Smooth muscle cell of the coronary artery (primary cell): ENCODE results near the gene SH2D1B. TPM values are rescaled to one million over a fixed set of nuclear protein-coding genes. Genes with fewer than 3 reads are reported as not detected.

Experiments
- total RNA-seq: library from RNA; depleted of rRNA; stranded (reverse); fragments of >200 nt; gene quantifications from 2 replicates; pipeline ENCODE4 v1.2.3, GENCODE V29; 2014; ENCODE audit warnings: low replicate concordance

SH2D1B gene, protein sequence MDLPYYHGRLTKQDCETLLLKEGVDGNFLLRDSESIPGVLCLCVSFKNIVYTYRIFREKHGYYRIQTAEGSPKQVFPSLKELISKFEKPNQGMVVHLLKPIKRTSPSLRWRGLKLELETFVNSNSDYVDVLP
- not detected in 2 replicates for total RNA-seq

DNA sequence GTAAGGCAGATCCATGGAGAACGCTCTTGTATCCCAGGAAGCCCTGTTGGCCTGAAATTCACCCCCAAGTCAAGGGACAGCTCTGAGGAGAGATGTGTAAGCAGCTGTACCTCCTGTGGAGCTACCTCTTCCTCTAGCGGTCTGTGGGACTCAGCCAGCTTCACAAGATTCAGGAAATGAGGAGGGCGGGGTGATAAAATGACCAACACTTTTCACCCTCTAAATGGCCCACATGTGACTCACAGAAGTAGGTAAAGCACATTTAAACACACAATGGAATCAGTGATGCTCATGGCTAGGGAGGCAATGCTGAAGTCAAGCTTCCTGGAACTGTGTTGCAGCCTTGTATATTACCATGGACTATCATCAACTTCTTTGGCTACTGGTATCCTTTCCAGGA lies at the start of gene SH2D1B:
TSS of gene SH2D1B (minus strand) at position 135 of the 400 bp plus-strand sequence. CDS start at position 15, 120 bp downstream.

DNA sequence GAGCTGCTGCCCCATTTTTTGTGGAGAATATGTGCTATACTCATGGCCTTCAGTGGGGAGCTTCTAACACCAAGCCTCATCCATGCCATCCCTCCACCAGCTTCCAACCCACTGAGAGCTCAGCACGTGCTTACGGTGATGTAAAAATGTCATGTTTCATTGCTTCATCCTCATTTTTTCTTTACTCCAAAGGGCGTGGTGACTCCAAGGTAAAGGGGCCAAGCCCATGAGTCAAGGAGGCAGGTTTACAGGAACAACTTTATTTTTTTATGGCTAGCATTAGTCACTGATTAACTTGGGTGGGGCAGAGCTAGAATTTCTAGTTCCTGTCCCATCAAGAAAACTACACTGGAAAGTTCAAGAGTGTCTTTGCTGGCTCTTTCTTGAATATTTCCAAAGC lies 30.6 kb downstream of the SH2D1B start, which contains the start of gene C1orf226:
TSS of gene C1orf226 (plus strand) at position 346 of the 400 bp plus-strand sequence. CDS start 174 bp downstream, outside the sequence.

DNA sequence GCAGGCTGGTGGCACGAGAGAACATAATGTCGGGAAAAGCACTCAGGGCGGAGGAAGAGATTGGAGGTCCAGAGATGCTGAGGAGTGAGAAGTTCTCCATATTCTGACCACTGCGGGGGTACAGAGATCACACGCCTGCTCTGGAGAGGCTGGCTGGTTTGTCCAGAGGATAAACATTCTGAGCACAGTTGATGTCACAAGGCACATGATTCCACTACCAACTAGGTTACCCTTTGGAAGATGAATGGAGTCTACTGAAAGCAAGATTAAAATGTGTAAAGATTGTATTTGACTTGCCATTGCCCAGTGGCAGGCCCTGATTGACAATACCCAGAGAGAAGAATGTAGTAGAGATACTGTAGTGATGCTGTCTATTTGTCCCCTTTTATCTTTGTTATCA lies 35.2 kb downstream of the SH2D1B start, which contains the start of gene SPATA46:
TSS of gene SPATA46 (minus strand) at position 164 of the 400 bp plus-strand sequence. CDS start at position 100, 64 bp downstream.

Other genes starting within 250 kb of the SH2D1B start
- not detected in 2 replicates for gene SPATA46, start 35.3 kb downstream of the SH2D1B start, total RNA-seq
- gene C1orf226, start 30.4 kb downstream of the SH2D1B start, total RNA-seq, result under 0.01 TPM in 1 of 2 replicates, not detected in the other
- gene UHMK1, start 85.7 kb upstream of the SH2D1B start, total RNA-seq, result 20.4 and 54.1 TPM in 2 replicates
- 63.3 and 136 TPM in 2 replicates for gene UAP1, start 149.6 kb upstream of the SH2D1B start, total RNA-seq
- gene DDR2, start 220.3 kb upstream of the SH2D1B start, total RNA-seq, result 89.6 and 276 TPM in 2 replicates